HG03060 (cell line): Measurements from ENCODE around the gene ABTB2.
"Not testable (repeated sequence)": the region's sequence is repeated elsewhere in the genome, so short reads cannot be mapped to it uniquely, and the experiment has no call there.

Source experiments
- ATAC-seq: cut with Tn5 transposase; IDR thresholded peaks from one replicate; pipeline ENCODE4 v1.9.1; 2021; ENCODE audit warnings: low read depth, moderate number of reproducible peaks; ENCODE audit not compliant: unreplicated experiment

Gene ABTB2

GRCh38 chr11:34357701-34358257 is at the start of gene ABTB2:
Gene ABTB2, minus strand, starts transcription at chr11:34358010.
- ATAC-seq = peak; percentile 73

DNA sequence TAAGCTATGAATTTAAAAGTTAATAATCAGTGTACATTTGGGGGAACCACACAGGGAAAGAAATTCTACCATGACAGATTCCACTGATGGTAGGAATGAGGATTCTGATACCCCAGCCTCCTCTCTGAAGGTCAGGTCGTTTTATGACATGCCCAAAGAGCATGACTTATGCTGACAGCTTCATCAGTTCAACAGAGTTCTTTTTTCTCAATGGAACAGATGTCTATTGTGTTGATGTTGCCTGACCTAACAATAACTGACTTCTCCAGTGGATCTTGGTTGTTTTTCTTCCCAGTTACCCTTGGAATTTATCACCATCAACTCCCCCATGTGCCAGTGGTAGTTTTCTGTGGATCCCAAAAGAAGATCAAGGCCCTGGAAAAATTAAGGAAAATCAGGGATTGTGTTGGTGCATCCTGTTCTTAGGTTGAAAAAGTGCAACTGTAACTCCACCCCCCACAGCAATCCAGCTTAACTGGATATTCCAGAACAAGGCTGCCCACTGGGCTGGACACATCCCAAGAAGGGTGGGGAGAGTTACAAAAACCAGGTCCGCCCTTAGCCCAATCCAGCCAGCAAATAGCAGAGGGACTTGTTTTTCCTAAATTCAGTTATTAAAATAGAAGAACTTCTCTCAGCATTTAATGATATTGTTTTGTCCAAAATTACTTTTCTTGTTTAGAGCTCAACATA is 49.5 kb upstream of the ABTB2 start:
- no peak for ATAC-seq

- ATAC-seq = no peak
Observed at GRCh38 chr11:34406413-34406812, 48.6 kb upstream of the ABTB2 start.

DNA sequence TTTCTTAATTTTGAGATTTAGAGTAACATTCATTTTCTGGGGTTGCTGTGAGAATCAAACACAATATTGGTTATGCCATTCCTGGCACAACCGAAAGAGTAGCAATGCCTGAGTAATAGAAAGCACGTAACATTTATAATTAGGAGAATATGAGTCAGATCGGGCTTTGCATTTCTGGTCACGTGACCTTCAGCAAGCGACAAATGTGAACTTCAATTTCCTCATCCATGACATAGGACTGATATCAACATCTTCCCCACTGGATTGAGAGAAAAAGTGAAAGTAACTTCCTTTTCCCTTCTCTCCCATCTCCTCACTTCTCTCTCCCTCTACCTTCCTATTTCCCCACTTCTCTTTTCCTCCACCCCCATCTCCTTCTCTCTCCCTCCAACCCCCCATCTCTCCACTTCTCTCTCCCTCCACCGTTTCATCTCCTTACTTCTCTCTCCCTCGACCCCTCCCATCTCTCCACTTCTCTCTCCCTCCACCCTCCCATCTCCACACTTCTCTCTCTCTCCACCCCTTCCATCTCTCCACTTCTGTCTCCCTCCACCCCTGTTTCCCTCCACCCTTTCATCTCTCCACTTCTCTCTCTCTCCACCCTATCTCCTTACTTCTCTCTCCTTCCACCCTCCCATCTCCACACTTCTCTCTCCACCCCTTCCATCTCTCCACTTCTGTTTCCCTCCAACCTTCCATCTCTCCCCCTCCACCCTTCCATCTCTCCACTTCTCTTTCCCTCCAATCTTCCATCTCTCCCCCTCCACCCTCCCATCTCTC is 47.5 kb upstream of the ABTB2 start:
- peak; percentile 52 for ATAC-seq

DNA sequence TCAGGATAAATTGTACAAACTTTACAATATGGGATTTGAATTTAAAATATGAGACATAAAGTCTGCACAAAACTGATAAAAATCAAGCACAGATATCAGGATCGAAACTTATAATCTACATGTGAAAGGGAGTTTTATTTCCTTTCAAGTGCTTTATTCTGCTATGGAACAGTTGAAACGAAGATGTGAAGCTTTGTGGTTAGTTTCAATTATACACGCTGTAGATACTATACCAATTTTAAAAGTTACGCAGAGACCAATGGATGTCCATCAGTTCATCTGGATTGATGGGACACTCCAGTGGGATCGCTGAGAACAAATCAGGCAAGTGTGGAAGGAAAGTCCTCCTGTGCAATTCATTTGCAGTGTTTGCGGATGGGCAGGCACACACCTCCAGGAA is 46.5 kb upstream of the ABTB2 start:
- no peak for ATAC-seq

GRCh38 chr11:34403431-34403830 is 45.6 kb upstream of the ABTB2 start:
- ATAC-seq = no peak

DNA sequence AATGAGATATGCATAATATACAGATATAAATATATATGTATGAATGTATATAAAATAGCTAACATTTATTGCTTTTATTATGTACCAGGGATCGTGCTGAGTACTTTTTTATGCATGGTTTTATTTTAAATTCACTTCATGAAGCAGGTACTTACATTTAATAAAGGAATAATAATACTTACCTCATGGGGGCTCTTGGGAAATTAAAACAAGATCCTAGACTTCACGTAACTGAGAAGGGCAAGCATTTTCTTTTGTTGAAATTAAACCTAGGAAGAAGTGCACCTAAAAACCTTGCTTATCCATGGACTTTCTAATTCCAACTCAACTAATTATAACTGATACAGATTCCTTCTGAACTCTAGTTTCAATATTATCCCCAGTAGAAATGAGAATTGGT is 40.0 kb upstream of the ABTB2 start:
- ATAC-seq = no peak

GRCh38 chr11:34397120-34397519 is 39.3 kb upstream of the ABTB2 start:
- ATAC-seq = no peak

DNA sequence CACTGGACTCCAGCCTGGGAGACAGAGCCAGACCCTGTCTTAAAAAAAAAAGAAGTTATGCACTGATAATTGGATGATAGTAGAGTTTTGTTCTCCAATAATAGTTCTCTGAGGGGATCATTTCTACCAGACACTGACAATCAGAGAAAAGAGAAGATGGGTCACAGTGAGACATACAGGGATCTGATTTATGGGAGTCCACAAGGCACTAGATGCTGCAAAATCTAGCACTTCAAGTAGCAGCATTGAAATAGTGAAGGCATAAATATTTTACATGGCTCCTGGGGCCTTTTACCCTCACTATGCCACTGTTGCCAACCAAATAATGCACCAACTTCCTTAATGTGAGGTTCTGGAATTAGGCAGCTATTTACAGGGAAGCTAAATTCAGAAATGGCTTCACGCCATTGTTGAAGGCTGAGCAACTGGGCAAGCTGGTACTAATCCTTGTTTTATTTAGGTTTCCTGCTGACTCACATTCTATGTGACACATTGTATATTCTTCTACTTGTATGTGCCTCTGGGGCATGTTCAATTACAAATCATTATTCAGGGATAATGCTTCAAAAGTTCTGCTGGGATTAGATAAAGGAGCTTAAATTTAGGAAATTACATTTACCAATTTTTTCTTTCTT is 38.2 kb upstream of the ABTB2 start:
- no peak for ATAC-seq

DNA sequence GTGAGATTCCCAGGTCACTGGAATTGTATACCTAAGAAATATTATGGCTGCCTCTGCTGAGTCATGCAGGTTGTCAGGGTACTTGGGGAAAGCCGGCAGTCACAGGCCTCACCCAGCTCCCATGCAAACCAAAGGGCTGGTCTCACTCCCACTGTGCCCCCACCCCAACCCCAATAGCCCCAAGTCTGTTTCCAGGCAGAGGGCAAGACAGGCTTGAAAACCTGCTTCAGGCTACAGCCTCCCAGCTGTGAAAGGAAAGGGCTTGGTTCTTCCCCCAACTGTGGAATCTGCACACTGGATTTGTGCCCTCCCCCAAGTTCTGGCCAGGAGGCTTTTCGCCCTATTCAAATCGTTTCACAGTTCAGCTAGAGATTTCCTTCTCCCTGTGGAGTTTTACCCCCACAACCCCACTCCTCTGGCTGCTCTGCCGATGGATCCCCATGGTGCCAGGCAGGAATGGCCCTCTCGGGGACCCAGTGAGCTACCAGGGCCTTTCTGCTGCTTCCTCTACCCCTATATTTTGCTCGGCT is 37.0 kb upstream of the ABTB2 start:
- ATAC-seq = no peak

GRCh38 chr11:34387653-34388052 is 29.8 kb upstream of the ABTB2 start:
- ATAC-seq = no peak

DNA sequence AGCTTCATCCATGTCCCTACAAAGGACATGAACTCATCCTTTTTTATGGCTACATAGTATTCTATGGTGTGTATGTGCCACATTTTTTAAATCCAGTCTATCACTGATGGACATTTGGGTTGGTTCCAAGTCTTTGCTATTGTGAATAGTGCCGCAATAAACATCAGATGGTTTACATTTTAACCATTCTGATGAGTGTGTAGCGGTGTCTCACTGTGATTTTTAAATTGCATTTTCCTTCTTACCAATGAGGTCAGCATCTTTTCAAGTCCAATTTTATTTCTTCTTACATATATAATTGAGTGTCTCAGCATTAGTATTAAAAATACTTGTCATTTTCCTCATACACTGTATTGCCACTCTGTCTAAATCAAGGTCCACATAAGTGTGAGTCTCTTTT is 28.5 kb upstream of the ABTB2 start:
- not testable (repeated sequence) for ATAC-seq

DNA sequence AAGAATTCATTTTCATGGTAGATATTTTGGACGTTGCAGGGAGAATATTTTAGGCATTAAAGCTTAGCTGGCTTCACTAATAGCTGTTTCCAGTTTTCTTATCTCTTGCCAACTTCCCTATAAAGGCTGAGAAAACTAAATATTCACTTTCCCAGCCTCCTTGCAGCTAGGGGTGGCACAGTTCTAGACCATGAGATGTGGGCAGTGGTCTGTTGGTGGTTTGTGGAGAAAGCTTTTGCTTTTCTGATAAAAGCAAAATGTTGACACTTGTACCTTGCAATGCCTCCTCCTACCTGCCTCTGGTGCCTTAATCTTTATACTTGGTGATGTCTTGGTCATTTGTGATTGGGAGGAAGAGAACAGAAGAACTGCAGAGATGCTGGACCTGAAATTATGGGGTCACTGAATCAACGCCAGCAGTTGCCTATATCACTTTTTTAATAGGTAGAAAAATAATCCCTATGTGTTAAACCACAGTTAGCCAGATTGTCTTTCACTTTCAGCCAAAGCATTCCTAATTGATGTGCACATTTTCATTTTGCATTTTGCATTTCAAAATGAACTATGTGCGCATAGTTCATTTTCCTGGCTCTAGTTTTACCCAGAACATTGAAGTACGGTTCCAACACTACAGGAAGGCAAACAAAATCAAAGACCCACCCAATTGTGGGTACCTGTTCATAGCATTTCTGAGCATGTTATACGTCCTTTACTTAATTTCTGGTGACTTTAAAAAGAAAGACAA is 24.9 kb upstream of the ABTB2 start:
- no peak for ATAC-seq

DNA sequence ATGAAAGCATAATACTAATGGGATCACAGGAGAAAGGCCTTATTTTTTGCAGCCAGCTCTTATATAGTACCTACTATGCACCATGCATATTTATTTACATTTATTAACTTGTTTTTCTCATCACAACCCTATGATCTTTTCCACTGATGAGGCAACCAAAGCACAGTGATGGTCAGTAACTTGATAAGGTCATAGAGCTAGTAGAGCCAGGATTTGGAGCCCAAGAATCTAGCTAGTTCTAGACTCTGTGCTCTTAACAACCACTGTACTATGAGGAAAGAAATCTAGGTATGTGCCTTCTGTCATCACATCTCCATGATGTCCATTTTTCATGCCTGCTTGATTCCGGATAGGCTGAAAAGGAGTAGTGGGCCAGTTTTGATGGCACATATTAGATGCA is 24.0 kb upstream of the ABTB2 start:
- no peak for ATAC-seq

- no peak for ATAC-seq
Observed at GRCh38 chr11:34380696-34381095, 22.9 kb upstream of the ABTB2 start.

- ATAC-seq = no peak
Observed at GRCh38 chr11:34379539-34379938, 21.7 kb upstream of the ABTB2 start.

- no peak for ATAC-seq
Observed at GRCh38 chr11:34379079-34379478, 21.3 kb upstream of the ABTB2 start.

- no peak for ATAC-seq
Observed at GRCh38 chr11:34373727-34374126, 15.9 kb upstream of the ABTB2 start.

- no peak for ATAC-seq
Observed at GRCh38 chr11:34366522-34366921, 8.7 kb upstream of the ABTB2 start.

DNA sequence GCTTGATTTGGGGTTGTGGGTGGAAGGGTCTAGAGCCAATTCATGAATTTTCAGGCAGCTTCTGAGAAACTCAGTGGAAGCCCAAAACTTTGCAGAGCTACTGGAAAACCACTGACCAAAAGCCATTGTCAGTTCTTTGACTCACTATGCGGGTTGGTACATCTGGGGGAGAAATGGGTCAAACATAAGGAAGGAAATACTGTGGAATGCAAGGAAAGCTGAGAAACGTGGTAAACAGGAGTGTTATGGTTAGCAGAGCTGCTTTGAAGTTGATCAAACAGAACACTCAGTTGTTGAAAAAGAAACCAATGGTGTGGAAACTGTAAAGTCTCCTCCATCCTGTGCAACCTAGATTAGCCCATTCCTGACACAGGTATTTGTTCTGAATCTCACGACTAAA is 6.3 kb upstream of the ABTB2 start:
- no peak for ATAC-seq
